GM12878 (cell line): ENCODE results near the gene AKR1B1.

Experiments
- BCL3 ChIP-seq: IDR thresholded peaks from 2 replicates; pipeline ENCODE4 v1.6.1; 2011; ENCODE audit warnings: borderline replicate concordance, low read depth, mild to moderate bottlenecking, moderate library complexity, low read length; ENCODE audit not compliant: insufficient read depth, poor library complexity, severe bottlenecking
- BMI1 ChIP-seq: fragments of 450-650 bp; IDR thresholded peaks from 2 replicates; pipeline ENCODE4 v1.6.1; 2016; ENCODE audit warnings: mild to moderate bottlenecking, moderate library complexity, borderline replicate concordance
- CHD1 ChIP-seq: IDR thresholded peaks from 2 replicates; pipeline ENCODE4 v1.6.1; 2012; ENCODE audit warnings: low read depth, low read length, improper control_type of control experiment
- CTCF ChIP-seq, 3 experiments: IDR thresholded peaks in 2 of 3; conservative IDR thresholded peaks in 1 of 3; 2 replicates each; pipeline ENCODE4 v1.5.1; 2011; ENCODE audit warnings: low read depth in 3 of 3, low read length in 3 of 3, mild to moderate bottlenecking in 3 of 3, control low read depth in 2 of 3, moderate library complexity in 2 of 3, inconsistent platforms in 1 of 3, mixed read lengths in 1 of 3; ENCODE audit not compliant: control insufficient read depth in 2 of 3, insufficient read depth in 1 of 3; ENCODE audit errors: extremely low read depth in 1 of 3
- GABPA ChIP-seq: IDR thresholded peaks from 2 replicates; pipeline ENCODE4 v1.6.1; 2014; ENCODE audit warnings: antibody characterized with exemption, low read depth, mild to moderate bottlenecking, inconsistent platforms
- JUNB ChIP-seq: IDR thresholded peaks from 2 replicates; pipeline ENCODE4 v1.6.1; 2016; ENCODE audit warnings: antibody characterized with exemption, mild to moderate bottlenecking
- KDM1A ChIP-seq: fragments of 200-600 bp; sonication (generic); IDR thresholded peaks from 2 replicates; pipeline ENCODE4 v1.6.1; 2016; ENCODE audit warnings: borderline replicate concordance
- POLR2AphosphoS2 ChIP-seq: IDR thresholded peaks from 2 replicates; pipeline ENCODE4 v1.6.1; 2011; ENCODE audit warnings: low read depth, mild to moderate bottlenecking, low read length, improper control_type of control experiment, moderate library complexity
- PRDM15 ChIP-seq: fragments of 450-650 bp; formaldehyde crosslinking; IDR thresholded peaks from 2 replicates; pipeline ENCODE4 v1.4.0; 2020; ENCODE audit warnings: mild to moderate bottlenecking, moderate library complexity
- RFX5 ChIP-seq: IDR thresholded peaks from 2 replicates; pipeline ENCODE4 v1.6.1; 2011; ENCODE audit warnings: low read depth, low read length, improper control_type of control experiment
- ZBTB33 ChIP-seq: fragments of 450-650 bp; IDR thresholded peaks from 2 replicates; pipeline ENCODE4 v1.6.1; 2017; ENCODE audit warnings: mild to moderate bottlenecking
- ZSCAN29 ChIP-seq: fragments of 450-650 bp; IDR thresholded peaks from 2 replicates; pipeline ENCODE4 v1.6.1; 2017; ENCODE audit warnings: mild to moderate bottlenecking, moderate library complexity

GRCh38 chr7:134473861-134474291, 15.0 kb upstream of the AKR1B1 start:
- TF ChIP-seq BCL3 (no peak), PRDM15 (CRISPR knock-in tag) (no peak), CTCF (IDR thresholded peaks at IDR 0.05 in 2 of 3, conservative IDR thresholded peaks at IDR 0.05 in 1 of 3; ENCODE audit: control insufficient read depth in 2 of 3, extremely low read depth in 1 of 3, insufficient read depth in 1 of 3, low read depth in 3 of 3, low read length in 3 of 3) (no peak), GABPA (no peak), ZSCAN29 (no peak), CHD1 (no peak), JUNB (no peak), RFX5 (no peak), POLR2AphosphoS2 (no peak), BMI1 (no peak), ZBTB33 (no peak), KDM1A (no peak)
